DOHH2 (cell line): Measurements from ENCODE around the gene ILDR2.

Source experiments
- H3F3A ChIP-seq: fragments of 200-600 bp; sonication (generic), shearing (Covaris generic); 2 replicates; pipeline ENCODE4 v1.6.0; 2016; ENCODE audit warnings: antibody characterized with exemption, mild to moderate bottlenecking; ENCODE audit not compliant: control insufficient read depth, insufficient read depth
- H3K27ac ChIP-seq: fragments of 200-600 bp; sonication (generic); 2 replicates; pipeline ENCODE4 v1.5.1; 2014; ENCODE audit warnings: low read depth, mild to moderate bottlenecking, low read length, moderate library complexity
- H3K27me3 ChIP-seq: fragments of 200-600 bp; sonication (generic); 2 replicates; pipeline ENCODE4 v1.6.1; 2014; ENCODE audit warnings: mild to moderate bottlenecking, low read length, mixed read lengths; ENCODE audit not compliant: control insufficient read depth
- H3K36me3 ChIP-seq: fragments of 200-600 bp; sonication (generic); 2 replicates; pipeline ENCODE4 v1.6.1; 2014; ENCODE audit warnings: mild to moderate bottlenecking, low read length, moderate library complexity, mixed read lengths; ENCODE audit not compliant: control insufficient read depth
- H3K4me1 ChIP-seq: fragments of 200-600 bp; sonication (generic); 2 replicates; pipeline ENCODE4 v1.6.1; 2014; ENCODE audit warnings: mild to moderate bottlenecking, low read length, mixed read lengths; ENCODE audit not compliant: control insufficient read depth
- H3K4me2 ChIP-seq: fragments of 200-600 bp; sonication (generic); 2 replicates; pipeline ENCODE4 v1.6.0; 2014; ENCODE audit warnings: mild to moderate bottlenecking, low read length, moderate library complexity
- H3K4me3 ChIP-seq: fragments of 200-600 bp; sonication (generic); 2 replicates; pipeline ENCODE4 v1.5.1; 2014; ENCODE audit warnings: mild to moderate bottlenecking, low read length, mixed read lengths
- H3K79me2 ChIP-seq: fragments of 200-600 bp; sonication (generic); 2 replicates; pipeline ENCODE4 v1.6.1; 2014; ENCODE audit warnings: mild to moderate bottlenecking, low read length, mixed read lengths; ENCODE audit not compliant: control insufficient read depth
- H3K9me2 ChIP-seq: fragments of 200-600 bp; sonication (generic); replicated peaks from 2 replicates; pipeline ENCODE4 v1.6.1; 2014; ENCODE audit warnings: mild to moderate bottlenecking, low read length, mixed read lengths; ENCODE audit not compliant: control insufficient read depth
- H3K9me3 ChIP-seq: fragments of 200-600 bp; sonication (generic); 2 replicates; pipeline ENCODE4 v1.6.1; 2014; ENCODE audit warnings: antibody characterized with exemption, low read length, mixed read lengths; ENCODE audit not compliant: control insufficient read depth, insufficient read depth
- H4K20me1 ChIP-seq: fragments of 200-600 bp; sonication (generic); 2 replicates; pipeline ENCODE4 v1.6.0; 2014; ENCODE audit warnings: low read depth, mild to moderate bottlenecking, antibody characterized with exemption, low read length, moderate library complexity; ENCODE audit not compliant: control insufficient read depth, insufficient read depth
- EZH2phosphoT487 ChIP-seq: fragments of 200-600 bp; sonication (generic); IDR thresholded peaks from 2 replicates; pipeline ENCODE4 v1.6.1; 2017; ENCODE audit warnings: borderline replicate concordance, mild to moderate bottlenecking, antibody characterized with exemption, low read length, moderate library complexity, mixed read lengths
- TF ChIP-seq, protein P1 (sequence below): fragments of 200-600 bp; sonication (generic); IDR thresholded peaks from one replicate; pipeline ENCODE4 v1.5.1; 2014; ENCODE audit warnings: antibody characterized with exemption, mild to moderate bottlenecking, low read depth, low read length; ENCODE audit not compliant: poor library complexity, severe bottlenecking

Gene ILDR2

DNA sequence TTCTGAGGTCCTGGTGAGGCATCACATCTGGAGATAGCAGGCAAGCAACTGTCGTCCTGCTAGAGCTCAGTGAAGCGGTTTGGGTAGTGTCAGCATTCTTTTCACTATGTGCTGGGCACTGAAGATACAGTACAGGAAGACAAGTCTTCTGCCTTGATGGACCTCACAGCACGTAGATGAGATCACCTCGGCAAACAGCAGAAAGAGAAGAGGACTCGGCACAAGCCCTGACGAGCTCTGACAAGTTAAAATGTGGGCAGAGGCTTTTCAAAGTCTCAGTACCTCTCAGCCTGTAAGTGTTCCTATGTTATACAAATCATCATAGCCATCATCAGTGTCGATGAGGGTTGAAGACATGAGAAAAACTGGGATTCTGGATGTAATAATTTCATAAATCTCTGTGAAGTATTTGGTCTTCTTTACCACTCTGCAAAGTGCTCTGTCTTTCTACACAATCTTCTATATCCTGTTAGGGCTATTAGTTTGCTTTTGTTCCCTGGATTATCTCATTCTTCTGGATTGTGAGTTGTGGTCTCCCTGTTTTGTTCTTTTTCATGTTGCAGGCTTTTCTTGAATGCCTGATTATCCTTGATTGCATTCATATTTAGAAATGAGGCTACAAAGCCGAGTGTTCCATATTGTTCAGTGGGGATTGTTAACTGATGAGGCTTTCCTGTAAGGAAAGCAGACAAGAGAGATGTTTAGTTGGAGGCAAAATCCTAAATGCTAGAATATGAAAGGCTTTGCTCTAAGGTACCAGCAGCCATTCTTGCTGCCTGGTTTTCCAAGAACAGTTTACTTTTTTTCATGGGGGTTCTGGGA lies 38.0 kb upstream of the ILDR2 start:
- H3K9me2 ChIP-seq: no peaks in the 10 kb centered on the region
- no peaks in the 10 kb centered on the region for H3F3A ChIP-seq
- no peak overlapping the region for H3K4me2 ChIP-seq
- H3K27ac ChIP-seq: no peak overlapping the region
- H3K79me2 ChIP-seq: no peaks in the 10 kb centered on the region
- H4K20me1 ChIP-seq: no peaks in the 10 kb centered on the region
- H3K36me3 ChIP-seq: no peaks in the 10 kb centered on the region
- H3K4me1 ChIP-seq: no peaks in the 10 kb centered on the region
- H3K9me3 ChIP-seq: no peaks in the 10 kb centered on the region
- H3K27me3 ChIP-seq: peaks cover 7% of the 10 kb centered on the region; the same call in 1 of the 2 replicates
- no peak overlapping the region for H3K4me3 ChIP-seq
- TF ChIP-seq, protein P1, sequence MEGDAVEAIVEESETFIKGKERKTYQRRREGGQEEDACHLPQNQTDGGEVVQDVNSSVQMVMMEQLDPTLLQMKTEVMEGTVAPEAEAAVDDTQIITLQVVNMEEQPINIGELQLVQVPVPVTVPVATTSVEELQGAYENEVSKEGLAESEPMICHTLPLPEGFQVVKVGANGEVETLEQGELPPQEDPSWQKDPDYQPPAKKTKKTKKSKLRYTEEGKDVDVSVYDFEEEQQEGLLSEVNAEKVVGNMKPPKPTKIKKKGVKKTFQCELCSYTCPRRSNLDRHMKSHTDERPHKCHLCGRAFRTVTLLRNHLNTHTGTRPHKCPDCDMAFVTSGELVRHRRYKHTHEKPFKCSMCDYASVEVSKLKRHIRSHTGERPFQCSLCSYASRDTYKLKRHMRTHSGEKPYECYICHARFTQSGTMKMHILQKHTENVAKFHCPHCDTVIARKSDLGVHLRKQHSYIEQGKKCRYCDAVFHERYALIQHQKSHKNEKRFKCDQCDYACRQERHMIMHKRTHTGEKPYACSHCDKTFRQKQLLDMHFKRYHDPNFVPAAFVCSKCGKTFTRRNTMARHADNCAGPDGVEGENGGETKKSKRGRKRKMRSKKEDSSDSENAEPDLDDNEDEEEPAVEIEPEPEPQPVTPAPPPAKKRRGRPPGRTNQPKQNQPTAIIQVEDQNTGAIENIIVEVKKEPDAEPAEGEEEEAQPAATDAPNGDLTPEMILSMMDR: no peak
- no peak for TF ChIP-seq EZH2phosphoT487

DNA sequence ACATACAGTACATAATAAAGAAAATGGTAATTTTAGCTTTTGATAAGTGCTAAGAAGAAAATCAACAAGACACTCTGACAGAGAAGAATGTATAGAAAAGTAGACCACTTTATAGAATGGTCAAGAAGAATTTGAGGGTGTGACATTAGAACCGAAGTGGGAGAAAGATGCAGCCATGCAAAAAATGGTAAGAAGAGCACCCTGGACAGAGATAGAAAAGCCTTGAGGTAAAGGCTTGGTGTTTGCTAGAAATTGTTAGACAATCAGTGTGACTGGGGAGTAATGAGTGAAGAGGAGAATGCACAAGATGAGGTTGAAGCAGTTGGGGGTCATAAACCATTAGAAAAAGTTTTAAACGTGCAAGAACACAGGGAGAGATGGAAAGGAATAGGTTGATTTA lies 37.2 kb upstream of the ILDR2 start:
- H3K9me2 ChIP-seq: no peaks in the 10 kb centered on the region
- no peaks in the 10 kb centered on the region for H4K20me1 ChIP-seq
- TF ChIP-seq EZH2phosphoT487: no peak
- TF ChIP-seq, protein P1: no peak
- no peaks in the 10 kb centered on the region for H3K9me3 ChIP-seq
- H3K27ac ChIP-seq: no peak overlapping the region
- H3K4me3 ChIP-seq: no peak overlapping the region
- no peaks in the 10 kb centered on the region for H3K79me2 ChIP-seq
- no peaks in the 10 kb centered on the region for H3F3A ChIP-seq
- no peak overlapping the region for H3K4me2 ChIP-seq
- no peaks in the 10 kb centered on the region for H3K4me1 ChIP-seq
- no peaks in the 10 kb centered on the region for H3K36me3 ChIP-seq
- peaks cover 7% of the 10 kb centered on the region; the same call in 1 of the 2 replicates for H3K27me3 ChIP-seq

DNA sequence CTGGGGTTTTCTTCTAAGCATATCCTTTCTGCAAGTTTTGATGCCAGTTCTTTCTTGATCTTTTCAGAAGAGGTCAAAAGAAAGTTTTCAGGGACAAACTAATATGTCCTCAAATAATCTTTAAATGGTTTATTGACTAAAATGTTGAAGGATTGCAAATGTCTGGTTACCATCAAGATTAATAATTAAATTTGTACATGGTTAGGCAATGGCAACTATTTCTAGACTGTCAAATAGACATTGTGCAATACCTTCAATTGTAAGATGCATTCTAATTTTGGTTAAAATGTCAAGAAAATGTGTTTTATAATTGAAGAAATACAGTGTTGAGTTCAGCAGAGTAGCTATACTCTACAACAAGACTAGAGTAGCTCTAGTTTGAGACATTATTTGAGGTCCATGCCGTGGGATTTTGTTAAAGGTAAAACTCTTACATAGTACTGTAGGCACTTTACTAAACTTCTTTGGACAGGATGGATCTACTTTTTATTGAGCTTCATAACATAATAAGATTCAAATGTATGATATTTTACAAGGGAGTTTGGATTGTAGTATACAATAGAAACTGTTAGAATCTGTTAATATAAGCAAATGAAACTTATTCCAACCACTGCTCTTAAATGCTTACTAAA lies 36.3 kb upstream of the ILDR2 start:
- Histone ChIP-seq H3K4me3 (no peak overlapping the region), H3K79me2 (no peaks in the 10 kb centered on the region), H3K27me3 (peaks cover 7% of the 10 kb centered on the region; the same call in 1 of the 2 replicates), H3K4me1 (no peaks in the 10 kb centered on the region), H3K27ac (no peak overlapping the region), H3K36me3 (no peaks in the 10 kb centered on the region), H3K9me2 (no peaks in the 10 kb centered on the region), H3K4me2 (no peak overlapping the region), H3K9me3 (no peaks in the 10 kb centered on the region), H3F3A (no peaks in the 10 kb centered on the region), H4K20me1 (no peaks in the 10 kb centered on the region)
- TF ChIP-seq, protein P1: no peak
- no peak for TF ChIP-seq EZH2phosphoT487
